GM06990 (cell line): ENCODE results near the gene A1BG.

Source experiments
- DNase-seq: peaks from one replicate; pipeline ENCODE4 v3.0.0-alpha.2; 2011; ENCODE audit not compliant: insufficient read length; ENCODE audit errors: extremely low read depth
- H3K27me3 ChIP-seq: replicated peaks from 2 replicates; pipeline ENCODE4 v1.6.0; 2011; ENCODE audit warnings: low read length; ENCODE audit not compliant: control insufficient read depth, insufficient read depth
- H3K36me3 ChIP-seq: 2 replicates; pipeline ENCODE4 v1.5.1; 2011; ENCODE audit warnings: low read length; ENCODE audit not compliant: control insufficient read depth, insufficient read depth
- H3K4me3 ChIP-seq: replicated peaks from 2 replicates; pipeline ENCODE4 v1.5.1; 2011; ENCODE audit warnings: low read depth, mild to moderate bottlenecking, control low read depth, low read length
- TF ChIP-seq, protein P1 (sequence below): IDR thresholded peaks from 2 replicates; pipeline ENCODE4 v1.5.1; 2011; ENCODE audit warnings: low read length, control low read depth, mild to moderate bottlenecking, inconsistent platforms; ENCODE audit not compliant: insufficient read depth, poor library complexity, severe bottlenecking

A1BG gene

DNA sequence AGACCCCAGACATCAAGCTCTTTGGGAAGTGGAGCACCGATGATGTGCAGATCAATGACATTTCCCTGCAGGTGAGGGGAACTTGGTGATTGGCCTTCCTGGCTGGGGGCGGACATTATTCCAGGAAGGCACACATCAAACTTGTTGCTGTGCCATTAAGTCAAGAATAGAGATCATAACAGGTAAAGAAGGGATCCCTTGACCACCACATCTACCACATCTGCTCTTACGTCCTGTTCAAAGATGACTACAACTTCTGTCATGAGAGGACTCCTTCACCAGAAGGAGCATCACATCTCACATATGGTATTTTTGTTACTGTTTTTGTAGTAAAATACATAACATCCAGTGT is 34.9 kb upstream of the A1BG start:
- no peak for DNase-seq
- Histone ChIP-seq H3K4me3 (peak overlapping the region; percentile 80), H3K36me3 (peaks cover 19% of the 10 kb centered on the region), H3K27me3 (no peaks in the 10 kb centered on the region)
- TF ChIP-seq, protein P1, sequence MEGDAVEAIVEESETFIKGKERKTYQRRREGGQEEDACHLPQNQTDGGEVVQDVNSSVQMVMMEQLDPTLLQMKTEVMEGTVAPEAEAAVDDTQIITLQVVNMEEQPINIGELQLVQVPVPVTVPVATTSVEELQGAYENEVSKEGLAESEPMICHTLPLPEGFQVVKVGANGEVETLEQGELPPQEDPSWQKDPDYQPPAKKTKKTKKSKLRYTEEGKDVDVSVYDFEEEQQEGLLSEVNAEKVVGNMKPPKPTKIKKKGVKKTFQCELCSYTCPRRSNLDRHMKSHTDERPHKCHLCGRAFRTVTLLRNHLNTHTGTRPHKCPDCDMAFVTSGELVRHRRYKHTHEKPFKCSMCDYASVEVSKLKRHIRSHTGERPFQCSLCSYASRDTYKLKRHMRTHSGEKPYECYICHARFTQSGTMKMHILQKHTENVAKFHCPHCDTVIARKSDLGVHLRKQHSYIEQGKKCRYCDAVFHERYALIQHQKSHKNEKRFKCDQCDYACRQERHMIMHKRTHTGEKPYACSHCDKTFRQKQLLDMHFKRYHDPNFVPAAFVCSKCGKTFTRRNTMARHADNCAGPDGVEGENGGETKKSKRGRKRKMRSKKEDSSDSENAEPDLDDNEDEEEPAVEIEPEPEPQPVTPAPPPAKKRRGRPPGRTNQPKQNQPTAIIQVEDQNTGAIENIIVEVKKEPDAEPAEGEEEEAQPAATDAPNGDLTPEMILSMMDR = no peak

DNA sequence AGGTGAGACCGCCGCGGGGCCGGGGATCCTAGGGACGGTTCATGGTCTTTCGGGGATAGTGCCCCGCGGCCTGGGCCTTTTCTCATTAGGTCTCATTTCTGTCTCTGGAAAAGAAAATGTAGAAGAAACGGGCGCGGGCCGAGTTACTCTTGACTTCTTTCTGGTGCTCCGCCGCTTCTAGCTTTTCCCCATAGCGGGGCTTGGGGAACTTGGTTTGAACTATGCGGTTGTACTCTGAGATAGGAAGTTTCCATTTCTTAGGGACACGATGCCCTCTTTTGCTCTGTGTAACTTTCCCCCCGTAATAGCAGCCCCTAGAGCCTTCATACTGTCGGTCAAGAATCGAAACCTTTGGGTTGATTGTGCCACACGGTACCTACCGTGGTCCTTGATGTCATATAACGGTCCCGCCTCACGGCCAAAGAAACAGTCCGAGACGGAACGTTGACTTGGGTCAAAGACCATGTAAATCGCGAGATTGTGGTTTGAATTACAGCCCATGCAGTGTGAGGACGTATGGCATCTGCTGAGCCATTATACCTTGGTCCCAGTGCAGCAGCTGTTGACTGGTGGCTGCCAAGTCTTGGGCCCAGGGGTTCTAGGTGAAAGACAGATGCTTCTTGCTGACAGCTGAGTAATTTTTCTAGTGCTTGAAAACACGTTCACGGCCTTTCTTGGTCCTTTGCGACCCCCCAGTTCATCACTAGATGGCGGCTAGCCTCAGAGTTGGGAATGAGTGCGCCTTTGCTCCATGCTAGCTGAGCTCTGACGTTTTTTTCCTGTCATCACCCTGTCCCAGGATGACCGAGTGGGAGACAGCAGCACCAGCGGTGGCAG is 34.3 kb upstream of the A1BG start:
- TF ChIP-seq, protein P1 = peak; percentile 30
- peak overlapping the region; percentile 80 for H3K4me3 ChIP-seq
- H3K27me3 ChIP-seq = no peaks in the 10 kb centered on the region
- DNase-seq = no peak
- H3K36me3 ChIP-seq = peaks cover 13% of the 10 kb centered on the region

DNA sequence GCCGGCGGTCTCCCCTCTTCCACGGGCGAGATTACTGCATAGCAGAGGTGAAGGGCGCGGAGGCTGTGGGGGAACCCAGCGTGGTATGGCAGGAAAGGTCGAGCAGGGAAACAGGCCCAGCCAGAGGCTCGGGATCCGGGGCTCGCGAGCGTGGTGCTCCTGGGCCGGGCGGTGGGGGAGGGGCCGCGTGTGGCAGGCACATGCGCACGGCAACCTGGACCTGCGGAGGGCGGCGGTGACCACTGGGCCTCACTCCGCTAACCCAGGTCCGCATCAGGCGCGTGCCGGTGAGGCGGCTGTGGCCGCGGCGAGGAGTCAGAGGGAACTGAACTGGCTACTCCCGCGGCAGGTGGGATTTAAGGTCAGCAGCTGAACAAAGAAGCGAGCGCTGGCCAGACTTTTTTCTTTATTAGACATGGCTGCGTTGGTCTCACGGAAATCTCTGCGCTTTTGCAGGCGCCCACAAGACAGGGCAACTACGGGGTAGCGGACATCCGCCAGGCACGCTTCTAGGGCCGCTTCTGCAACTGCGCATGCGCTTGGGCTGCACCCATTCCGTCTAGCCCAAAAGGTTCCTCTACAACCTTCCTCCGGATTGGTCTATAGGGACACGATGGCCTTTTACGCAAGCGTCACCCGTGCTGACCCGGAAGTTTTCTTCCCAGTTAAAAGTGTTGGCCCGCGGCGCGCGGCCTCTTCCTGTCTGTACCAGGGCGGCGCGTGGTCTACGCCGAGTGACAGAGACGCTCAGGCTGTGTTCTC is 33.5 kb upstream of the A1BG start, which contains the start of gene RPS5:
Gene RPS5 (plus strand): TSS at position 694 of the 762 bp plus-strand sequence. CDS start 869 bp downstream, outside the sequence.
- Histone ChIP-seq H3K36me3 (peaks cover 9% of the 10 kb centered on the region), H3K4me3 (peak within 1 kb of the TSS; percentile 80)
- TF ChIP-seq, protein P1 = no peak

DNA sequence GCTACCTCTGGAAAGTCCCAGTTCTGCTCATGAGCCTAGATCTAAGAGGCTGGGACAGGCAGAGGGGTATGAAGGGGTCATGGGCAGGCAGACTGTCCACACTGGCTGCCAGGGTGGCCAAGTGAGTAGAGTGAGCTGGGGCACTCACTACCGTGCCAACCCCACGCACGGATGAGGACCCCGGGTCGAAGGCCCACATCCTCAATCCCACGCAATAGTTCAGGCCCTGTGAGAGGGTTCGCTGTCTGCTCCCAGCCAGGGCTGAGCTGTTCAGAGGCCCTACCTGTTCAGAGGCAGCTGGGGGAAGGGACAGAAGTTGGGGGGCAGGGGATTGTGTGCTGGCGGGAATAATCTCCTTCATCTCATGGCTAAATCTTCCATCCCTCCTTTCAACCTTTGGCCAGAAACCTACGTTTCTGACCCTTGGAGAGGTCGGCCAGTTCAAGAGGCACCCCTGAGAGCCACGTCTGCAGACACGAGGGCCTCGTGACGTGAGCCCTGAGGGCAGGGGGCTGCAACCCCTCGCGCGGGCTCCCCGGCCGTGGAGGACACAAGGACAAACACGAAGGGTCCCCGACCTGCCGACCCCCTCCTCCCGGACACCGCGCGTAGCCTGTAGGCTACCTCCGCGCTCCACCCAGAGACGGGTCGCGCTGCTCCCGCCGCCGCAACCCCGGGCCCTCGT is 32.7 kb upstream of the A1BG start:
- Histone ChIP-seq H3K4me3 (peak overlapping the region; percentile 80), H3K36me3 (peaks cover 9% of the 10 kb centered on the region), H3K27me3 (no peaks in the 10 kb centered on the region)
- TF ChIP-seq, protein P1 = no peak
- DNase-seq = peak; percentile 76

More for the DNA sequence above, 33.5 kb upstream of the A1BG start, which contains the start of gene RPS5:
- DNase-seq = peak; percentile 92
- H3K27me3 ChIP-seq = no peaks in the 10 kb centered on the region

DNA sequence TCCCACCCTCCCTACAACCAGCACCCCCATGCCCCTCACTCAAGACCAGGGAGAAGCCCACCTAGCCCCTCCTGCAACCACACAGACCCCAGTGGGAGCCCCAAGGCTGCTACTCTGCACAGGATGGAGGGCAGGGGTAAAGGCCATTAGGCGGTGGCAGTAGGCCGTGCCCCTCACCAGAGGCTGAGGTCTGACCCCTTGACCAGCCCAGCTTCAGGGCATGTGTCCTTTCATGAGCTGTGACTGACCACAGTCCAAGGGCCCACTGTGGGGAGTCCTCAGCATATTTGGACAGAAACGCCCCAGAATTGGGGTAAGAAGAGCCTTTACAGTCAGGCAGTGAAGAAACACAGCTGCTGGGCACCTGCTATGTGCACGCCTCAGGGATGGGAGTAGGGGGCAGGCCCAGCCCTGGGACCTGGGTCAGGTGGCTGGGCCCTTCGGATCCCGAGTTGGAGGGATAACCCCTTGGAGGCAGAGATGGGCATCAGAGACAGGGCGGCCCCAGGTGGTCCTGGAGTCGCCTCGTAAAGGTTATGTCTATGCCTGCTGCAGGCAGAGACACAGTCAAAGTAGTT is 32.1 kb upstream of the A1BG start:
- TF ChIP-seq, protein P1 = no peak
- Histone ChIP-seq H3K36me3 (peaks cover 6% of the 10 kb centered on the region), H3K27me3 (no peaks in the 10 kb centered on the region), H3K4me3 (peak overlapping the region; percentile 80)
- DNase-seq = no peak
